Astrocyte (in vitro differentiated cells and primary cell): ENCODE measurements around the gene PI4KA.

ENCODE experiments used
- CTCF ChIP-seq: IDR thresholded peaks from 2 replicates; pipeline ENCODE4 v1.5.1; 2011; ENCODE audit warnings: low read depth, mild to moderate bottlenecking, inconsistent platforms, low read length, moderate library complexity; ENCODE audit not compliant: insufficient read depth
- EZH2 ChIP-seq: IDR thresholded peaks from 2 replicates; pipeline ENCODE4 v1.6.1; 2012; ENCODE audit warnings: mild to moderate bottlenecking, low read length, inconsistent platforms; ENCODE audit not compliant: insufficient read depth

DNA sequence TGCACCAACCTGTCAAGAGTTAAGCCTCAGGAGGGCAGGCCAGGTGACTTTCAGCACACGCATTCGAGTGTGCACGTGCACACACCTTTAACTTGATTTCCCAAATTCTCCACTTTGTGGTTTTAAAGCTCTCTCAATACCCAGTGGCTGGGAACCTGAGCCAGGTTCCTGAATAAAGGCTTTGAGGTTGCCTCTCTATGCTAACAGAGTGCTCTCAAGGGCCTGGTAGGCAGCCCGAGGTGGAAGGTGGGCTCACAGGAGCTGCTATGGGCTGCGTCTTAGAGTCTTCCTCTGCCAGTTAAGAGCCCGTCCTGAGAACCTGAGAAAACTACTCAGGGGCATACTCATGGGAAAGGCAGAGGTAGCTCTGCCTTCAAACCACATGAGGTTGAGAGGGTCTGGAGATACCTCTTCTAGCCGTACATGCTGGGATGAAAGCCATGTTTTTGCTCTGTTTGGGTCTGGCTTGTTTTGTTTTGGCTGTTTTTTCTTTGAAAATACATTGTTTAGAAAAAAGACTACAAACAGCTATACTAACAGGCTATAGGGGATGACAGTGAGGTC, 96.3 kb downstream of the PI4KA start:
- TF ChIP-seq CTCF (no peak), EZH2 (no peak)
